Measurements from ENCODE around the gene PLLP.

- TF ChIP-seq CTCF (IDR thresholded peaks at IDR 0.05) = no peak
- TF ChIP-seq POLR2A (IDR thresholded peaks at IDR 0.05) = no peak
- TF ChIP-seq POLR2AphosphoS5 (IDR thresholded peaks at IDR 0.05) = no peak
- no peak for TF ChIP-seq EP300 (IDR thresholded peaks at IDR 0.05)
Observed at GRCh38 chr16:57256601-57257395, 27.7 kb downstream of the PLLP start.

Measured in sigmoid colon (tissue), 4 donors.